ENCODE measurements around the gene MAPKAPK2.

MAPKAPK2 gene

DNA sequence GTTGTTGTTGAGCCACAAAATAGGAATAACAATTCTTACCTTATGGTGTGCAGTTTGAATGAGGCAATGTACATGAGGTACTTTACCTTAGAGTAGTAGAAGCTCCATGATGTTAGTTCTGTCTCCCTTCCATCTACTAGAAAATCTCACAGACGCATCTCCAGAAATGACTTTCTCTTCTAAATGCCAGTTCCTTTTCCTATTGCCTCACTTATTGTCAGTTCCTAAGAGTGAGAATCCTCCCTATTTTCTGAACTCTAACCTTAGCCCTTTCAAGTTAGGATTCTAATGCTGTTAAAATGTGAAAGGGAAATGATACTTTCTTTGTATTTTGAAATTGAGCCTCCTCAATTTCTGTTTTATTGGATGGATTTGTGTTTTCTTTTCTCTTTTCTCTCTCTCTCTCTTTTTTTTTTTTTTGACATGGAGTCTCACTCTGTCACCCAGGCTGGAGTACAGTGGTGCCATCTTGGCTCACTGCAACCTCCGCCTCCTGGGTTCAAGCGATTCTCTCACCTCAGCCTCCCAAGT lies 18.6 kb upstream of the MAPKAPK2 start:
- DNase-seq (ENCODE audit: insufficient read length, low spot score) = no peak
- no peak for FAIRE-seq
- no peak for TF ChIP-seq POLR2A (IDR thresholded peaks at IDR 0.05; ENCODE audit: low read depth, low read length)

DNA sequence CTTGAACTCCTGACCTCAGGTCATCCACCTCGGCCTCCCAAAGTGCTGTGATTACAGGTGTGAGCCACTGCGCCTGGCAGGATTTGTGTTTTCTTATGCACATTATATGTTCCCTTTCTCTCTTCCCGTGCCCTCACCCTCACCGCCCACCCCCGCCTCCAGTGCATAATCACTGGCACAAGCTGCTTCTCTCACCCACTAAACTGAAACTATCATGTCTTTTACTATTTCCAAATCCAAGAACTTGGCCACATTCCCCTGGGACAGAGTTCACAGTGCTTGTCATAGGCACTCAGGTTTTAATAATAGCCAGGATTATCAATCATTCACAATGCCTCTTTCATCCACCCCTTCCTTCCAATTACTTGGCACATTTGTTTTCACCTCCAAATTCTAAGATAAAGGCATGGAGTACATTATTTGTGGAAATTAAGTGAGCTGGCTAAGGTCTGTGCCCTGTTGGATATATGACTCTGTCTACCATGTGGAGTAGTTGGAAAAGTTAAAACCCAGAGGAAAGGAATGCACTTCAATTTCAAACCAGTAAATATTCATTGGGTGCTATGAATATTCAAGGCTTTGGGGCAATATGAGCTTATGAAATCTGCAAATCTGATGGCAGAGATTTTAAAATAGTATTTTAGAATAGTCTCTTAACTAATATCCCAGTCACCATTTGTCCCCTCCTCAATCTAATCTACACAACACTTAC lies 17.6 kb upstream of the MAPKAPK2 start:
- DNase-seq (ENCODE audit: insufficient read length, low spot score) = no peak
- FAIRE-seq = no peak
- no peak for TF ChIP-seq POLR2A (IDR thresholded peaks at IDR 0.05; ENCODE audit: low read depth, low read length)

DNA sequence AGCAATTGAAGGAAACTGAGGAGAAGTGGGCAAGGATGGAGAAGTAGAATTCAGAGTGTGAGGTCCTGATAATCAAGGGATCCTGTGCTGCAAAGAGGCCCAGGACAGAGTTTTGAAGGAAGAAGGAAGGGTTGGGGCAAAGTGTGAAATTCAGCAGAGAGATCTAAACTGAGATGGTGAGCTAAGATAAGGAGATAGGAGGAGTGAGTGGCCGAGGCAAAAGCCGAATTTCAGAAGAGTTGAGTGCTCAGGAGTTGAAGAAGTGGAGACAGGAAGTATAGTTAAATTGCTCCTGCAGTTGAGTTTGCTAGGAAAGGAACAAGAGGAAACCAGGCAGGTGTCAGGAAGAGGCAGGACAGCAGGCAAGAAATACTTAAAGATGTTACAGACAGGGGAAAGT lies 16.4 kb upstream of the MAPKAPK2 start:
- DNase-seq (ENCODE audit: insufficient read length, low spot score) (no peak), FAIRE-seq (no peak)
- no peak for TF ChIP-seq POLR2A (IDR thresholded peaks at IDR 0.05; ENCODE audit: low read depth, low read length)

DNA sequence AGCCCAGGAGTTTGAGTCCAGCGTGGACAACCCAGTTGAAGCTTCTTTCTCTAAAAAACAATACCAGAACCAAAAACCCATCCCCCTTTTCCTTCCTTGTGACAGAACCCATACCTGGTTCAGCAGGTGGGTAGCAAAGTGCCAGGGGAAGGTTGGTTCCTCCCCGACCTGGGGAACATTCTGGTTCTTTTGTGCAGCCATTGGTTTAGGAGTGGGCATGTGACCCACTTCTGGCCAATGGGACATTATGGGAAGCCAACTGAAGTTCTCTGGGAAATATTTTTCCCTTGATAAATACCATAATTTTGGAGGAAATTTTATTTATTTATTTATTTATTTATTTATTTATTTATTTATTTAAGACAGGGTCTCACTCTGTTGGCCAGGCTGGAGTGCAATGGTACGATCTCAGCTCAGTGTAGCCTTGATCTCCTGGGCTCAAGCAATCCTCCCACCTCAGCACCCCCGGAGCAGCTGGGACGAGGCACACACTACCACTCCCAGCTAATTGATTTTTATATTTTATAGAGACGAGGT lies 15.8 kb upstream of the MAPKAPK2 start:
- FAIRE-seq (no peak), DNase-seq (ENCODE audit: insufficient read length, low spot score) (no peak)
- TF ChIP-seq POLR2A (IDR thresholded peaks at IDR 0.05; ENCODE audit: low read depth, low read length) = no peak

DNA sequence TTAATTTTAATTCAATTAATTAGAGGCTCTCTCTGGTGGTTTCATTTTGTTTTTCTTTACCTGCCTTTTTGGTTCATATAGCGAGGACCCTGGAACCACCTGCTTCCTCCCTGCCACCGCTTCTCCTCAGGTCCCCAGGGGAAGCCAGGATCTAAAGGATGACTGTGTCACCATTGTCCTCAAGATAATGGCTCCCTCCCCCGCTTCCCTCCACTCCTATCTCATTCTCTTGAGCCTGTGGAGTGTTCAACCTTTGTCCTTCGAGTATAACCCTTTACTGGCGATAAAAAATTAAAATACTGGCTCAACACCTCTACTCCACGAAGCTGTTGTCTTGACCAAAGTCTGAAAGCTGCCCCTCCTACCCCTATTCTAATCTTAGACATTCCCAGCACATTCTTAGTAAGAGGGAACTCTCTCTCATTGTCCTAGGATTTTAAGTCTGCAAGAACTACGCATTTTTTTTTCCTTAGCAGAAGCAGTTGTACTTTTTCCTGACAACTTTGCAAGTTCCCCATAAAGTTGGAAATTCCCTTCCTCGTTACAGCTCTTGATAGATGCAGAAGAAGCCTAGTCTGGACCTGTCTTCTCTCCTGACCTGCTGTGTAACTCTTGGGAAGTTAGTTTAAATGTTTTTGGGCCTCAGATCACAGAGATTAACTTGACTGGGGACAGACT lies 12.6 kb upstream of the MAPKAPK2 start:
- DNase-seq (ENCODE audit: insufficient read length, low spot score) (no peak), FAIRE-seq (no peak)
- no peak for TF ChIP-seq POLR2A (IDR thresholded peaks at IDR 0.05; ENCODE audit: low read depth, low read length)

DNA sequence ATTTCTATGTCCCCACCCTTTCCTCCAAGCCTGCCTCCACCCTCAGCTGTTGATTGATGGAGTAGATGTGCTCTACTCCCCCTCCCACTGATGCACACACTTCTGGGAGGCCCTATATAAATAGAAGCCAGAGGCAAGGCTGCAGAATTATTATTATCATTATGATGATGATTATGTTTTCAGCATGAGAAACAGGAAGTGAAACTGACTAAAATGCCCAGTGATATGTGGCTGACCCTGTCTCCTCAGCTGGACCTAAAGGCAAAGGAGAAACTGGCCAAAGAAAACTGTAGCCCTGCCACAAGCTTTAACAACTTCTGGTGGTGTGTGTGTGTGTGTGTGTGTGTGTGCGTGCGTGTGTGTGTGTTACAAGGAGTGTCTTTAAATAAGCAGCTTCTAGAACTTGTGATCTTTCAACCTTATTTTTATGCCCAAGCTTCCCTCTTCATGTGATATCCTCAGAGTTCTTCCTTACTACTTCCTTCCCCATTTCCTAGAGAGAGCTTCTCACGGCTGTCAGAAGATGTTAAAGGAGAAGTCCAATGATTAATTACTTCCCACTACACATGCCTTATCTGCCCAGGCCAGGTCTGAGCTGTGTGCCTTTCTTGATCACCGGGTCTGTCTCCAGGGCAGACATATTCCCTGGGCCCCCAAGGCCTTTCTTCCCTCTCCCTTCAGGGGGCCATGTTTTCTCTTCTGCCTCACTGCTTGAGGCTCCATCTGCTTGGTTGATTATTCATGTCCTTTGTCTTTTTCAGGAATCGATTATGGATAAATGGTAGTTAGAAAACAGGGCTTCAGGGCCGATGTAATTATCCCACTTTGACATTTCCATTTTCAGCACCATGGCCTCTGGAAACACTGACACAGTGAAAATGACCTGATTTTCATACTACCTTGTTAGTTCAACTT lies 11.6 kb upstream of the MAPKAPK2 start:
- no peak for FAIRE-seq
- no peak for DNase-seq (ENCODE audit: insufficient read length, low spot score)
- no peak for TF ChIP-seq POLR2A (IDR thresholded peaks at IDR 0.05; ENCODE audit: low read depth, low read length)

DNA sequence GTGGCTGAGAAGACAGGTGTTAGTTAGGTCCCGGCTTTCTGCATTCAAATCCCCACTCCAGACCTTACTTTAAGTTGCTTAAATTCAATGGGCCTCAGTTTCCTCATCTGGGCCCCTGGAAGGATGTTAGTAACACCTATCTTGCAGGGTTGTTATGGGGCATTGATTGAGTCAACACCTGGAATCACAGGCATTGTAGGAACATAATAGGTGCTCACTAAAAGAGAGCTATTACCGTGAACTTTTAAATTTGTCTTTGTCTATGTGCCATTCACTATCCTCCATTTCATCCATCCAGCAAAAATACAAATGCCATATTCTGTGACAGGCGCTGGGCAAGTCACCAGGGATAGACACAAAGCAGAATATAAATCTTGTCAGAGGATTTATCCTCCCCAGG lies 10.5 kb upstream of the MAPKAPK2 start:
- no peak for DNase-seq (ENCODE audit: insufficient read length, low spot score)
- FAIRE-seq = no peak
- TF ChIP-seq POLR2A (IDR thresholded peaks at IDR 0.05; ENCODE audit: low read depth, low read length) = no peak

DNA sequence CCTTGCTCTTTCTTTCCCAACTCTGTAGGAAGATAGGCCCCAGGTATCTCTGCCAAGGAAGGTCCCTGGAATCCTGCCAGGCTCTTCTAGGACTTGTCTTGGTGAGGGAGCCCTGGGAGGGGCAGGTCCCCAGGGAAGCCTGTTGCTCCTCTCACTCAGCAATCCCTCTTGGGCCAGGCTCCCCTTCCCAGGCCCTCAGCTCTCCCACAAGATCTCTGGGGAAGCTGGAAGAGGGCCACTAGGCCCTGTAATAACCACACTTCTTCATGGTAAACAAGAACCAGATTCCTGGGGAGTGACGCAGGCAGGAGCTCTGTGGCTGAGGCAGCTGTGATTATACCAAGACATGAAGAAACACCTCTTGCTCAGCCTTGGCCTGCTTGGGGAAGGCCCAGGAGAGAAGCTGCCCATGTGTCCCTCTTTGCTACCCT lies 9.9 kb upstream of the MAPKAPK2 start:
- FAIRE-seq (peak; percentile 85), DNase-seq (ENCODE audit: insufficient read length, low spot score) (peak; percentile 80)
- no peak for TF ChIP-seq POLR2A (IDR thresholded peaks at IDR 0.05; ENCODE audit: low read depth, low read length)

DNA sequence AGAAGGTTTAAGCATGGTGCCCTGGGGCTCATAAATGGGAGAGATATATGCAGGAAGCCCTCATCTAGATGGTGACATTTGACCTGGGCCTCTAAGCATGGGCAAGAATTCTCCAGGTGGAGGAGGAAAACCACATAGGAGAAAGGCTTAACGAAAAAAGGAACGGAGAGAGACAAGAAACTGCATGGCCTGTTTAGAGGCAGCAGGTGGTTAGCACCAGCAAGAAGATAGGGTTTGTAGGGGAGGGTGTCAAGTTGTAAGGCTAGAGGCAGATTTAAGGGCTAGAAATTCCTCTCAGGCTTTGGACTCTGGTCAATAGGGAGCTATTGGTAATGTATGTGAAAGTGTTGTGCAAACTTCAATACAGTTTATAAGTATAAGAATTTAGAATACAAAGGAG lies 8.2 kb upstream of the MAPKAPK2 start:
- TF ChIP-seq POLR2A (IDR thresholded peaks at IDR 0.05; ENCODE audit: low read depth, low read length) = no peak
- FAIRE-seq (no peak), DNase-seq (ENCODE audit: insufficient read length, low spot score) (no peak)

DNA sequence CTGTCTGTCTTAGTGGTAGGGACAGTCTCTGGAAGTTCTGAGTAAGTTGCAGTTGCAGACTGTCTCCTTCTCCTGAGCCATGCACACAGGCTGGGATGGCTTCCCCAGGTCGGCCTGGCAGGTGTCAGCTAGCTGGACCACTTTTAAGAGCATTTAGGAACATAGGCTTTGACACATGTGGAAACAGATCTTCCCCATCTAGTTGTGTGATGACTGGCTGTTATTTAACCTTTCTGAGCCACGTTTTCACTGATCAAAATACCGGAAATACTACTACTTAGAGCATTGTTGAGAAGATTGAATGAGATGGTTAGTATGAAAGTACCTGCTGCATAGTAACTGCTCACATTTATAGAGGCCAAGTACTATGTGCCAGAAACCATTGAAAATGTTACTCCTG lies 6.2 kb upstream of the MAPKAPK2 start:
- TF ChIP-seq POLR2A (IDR thresholded peaks at IDR 0.05; ENCODE audit: low read depth, low read length) = no peak
- no peak for FAIRE-seq
- DNase-seq (ENCODE audit: insufficient read length, low spot score) = no peak

DNA sequence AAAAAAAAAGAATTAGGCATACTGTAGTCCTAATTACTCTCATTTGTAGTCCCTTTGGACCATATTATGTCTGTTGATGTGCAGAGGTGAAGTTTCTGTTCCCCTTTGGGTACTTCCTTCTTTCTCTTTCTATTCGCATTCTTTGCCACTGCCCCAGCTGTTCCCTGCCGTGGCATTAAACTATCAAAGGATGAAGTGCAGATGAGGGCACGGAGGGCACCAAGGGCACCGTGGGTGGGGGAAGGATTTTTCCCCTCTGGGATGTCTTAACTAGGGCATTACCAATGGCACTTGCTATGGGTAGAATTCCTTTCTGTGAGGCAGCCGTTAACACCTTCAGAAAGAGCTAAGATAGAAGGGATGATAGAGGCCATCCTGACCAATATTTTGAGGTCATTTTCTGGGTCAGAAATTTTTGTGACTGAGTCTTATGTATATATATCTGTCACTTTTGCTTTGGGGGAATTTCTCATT lies 4.9 kb upstream of the MAPKAPK2 start:
- no peak for TF ChIP-seq POLR2A (IDR thresholded peaks at IDR 0.05; ENCODE audit: low read depth, low read length)
- DNase-seq (ENCODE audit: insufficient read length, low spot score) (no peak), FAIRE-seq (no peak)

DNA sequence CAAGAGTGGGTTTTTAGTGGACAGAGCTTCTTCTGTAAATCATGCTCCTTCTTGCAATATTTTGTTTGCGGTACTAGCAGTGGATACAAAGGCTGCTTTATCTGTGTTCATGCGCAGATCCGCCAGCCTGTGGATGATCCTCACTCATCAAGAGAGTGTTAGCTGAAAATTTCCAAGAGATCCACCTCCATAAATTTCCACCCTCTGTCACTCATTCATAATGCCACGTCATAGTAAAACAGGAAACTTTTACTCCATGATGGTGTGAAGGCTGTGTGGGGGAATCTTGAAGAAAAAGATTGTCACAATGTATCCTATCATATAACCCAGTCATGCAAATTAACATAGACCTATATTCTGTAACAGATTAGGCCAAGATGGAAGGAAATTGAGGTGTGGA lies 4.4 kb upstream of the MAPKAPK2 start:
- FAIRE-seq = no peak
- DNase-seq (ENCODE audit: insufficient read length, low spot score) = no peak
- no peak for TF ChIP-seq POLR2A (IDR thresholded peaks at IDR 0.05; ENCODE audit: low read depth, low read length)

DNA sequence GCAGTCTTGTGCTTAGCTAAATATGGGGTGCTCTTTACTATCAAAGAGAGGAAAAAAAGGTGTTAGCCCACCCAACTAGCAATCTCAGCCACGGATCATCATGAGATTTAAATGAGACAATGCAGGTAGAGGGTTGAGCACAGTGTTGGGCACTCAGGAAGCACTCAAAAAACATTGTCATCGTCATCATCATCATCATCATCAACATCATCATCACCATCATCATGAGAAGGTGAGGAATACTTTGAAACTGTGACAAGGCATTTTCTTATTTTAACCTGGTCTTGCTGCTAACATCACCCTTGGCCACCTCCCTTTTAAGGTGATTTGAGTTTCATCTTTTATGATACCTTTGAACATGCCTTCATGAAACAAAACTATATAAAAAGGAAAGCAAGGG lies 3.3 kb upstream of the MAPKAPK2 start:
- no peak for DNase-seq (ENCODE audit: insufficient read length, low spot score)
- FAIRE-seq = no peak
- TF ChIP-seq POLR2A (IDR thresholded peaks at IDR 0.05; ENCODE audit: low read depth, low read length) = no peak

DNA sequence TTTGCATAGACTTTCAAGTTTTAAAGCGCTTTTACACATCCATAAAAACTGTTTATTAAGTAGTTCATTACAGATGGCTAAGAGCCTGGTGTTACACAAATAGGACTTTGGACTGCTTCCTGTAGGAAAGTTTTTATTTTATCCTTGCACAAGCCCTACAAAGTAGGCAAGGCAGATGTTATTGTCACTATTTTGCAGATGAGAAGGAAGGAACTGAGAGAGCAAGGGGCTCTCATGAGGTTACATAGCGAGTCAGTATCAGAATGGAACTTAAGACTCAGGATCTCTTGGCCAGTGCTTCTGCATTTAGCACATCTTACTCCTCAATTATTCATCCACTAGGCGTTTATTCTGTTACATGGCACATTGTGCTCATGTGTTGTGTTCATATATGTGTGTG lies 2.6 kb upstream of the MAPKAPK2 start:
- TF ChIP-seq POLR2A (IDR thresholded peaks at IDR 0.05; ENCODE audit: low read depth, low read length) = no peak
- DNase-seq (ENCODE audit: insufficient read length, low spot score) = no peak
- no peak for FAIRE-seq
